ENCODE results near the gene TAF4. TPM values are rescaled to one million over a fixed set of nuclear protein-coding genes. Genes with fewer than 3 reads are reported as not detected.

Gene TAF4
- total and polyA plus RNA-seq, 2 donors = 3.4 to 12.0 TPM

DNA sequence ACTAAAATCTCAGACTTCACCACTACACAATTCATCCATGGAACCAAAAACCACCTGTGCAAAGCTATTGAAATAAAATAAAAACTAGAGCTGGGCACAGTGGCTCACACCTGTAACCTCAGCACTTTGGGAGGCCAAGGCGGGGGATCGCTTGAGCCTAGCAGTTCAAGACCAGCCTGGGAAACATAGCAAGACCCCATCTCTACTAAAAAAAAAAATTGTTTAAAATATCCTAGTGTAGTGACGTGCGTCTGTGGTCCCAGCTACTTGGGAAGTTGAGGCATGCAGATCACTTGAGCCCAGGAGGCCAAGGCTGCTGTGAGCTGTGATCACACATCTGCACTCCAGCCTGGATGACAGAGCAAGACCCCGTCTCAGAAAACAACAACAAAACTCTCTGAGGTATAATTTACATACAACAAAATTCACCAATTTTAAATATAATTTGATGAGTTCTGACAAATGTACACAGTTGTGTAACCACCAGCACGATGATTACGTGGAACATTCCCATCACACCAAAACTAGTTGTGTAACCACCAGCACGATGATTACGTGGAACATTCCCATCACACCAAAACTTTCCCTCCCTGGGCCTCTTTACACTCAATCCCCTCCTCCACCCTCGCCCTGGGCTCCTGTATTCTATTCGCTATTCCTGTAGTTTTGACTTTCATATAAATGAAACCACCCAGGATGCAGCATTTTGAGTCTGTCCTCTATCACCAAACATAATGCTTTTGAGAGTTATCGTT is 107.5 kb downstream of the TAF4 start:
- Histone ChIP-seq H3K27ac (ENCODE audit: low read depth in 1 of 2, low read length in 1 of 2) (no peak overlapping the region), H3K27me3 (ENCODE audit: control insufficient read depth in 2 of 2, insufficient read depth in 1 of 2, low read length in 1 of 2) (peaks cover 0 to 3% of the 10 kb centered on the region in 2 donors), H3K9me3 (ENCODE audit: control insufficient read depth in 2 of 2, insufficient read depth in 1 of 2, low read length in 1 of 2) (no peaks in the 10 kb centered on the region), H3K4me3 (ENCODE audit: low read length in 2 of 2) (no peak overlapping the region), H3K4me1 (ENCODE audit: control insufficient read depth in 2 of 2, insufficient read depth in 2 of 2, low read length in 2 of 2) (no peaks in the 10 kb centered on the region), H3K36me3 (ENCODE audit: control insufficient read depth in 2 of 2, insufficient read depth in 2 of 2, low read length in 1 of 2) (no peaks in the 10 kb centered on the region)
- DNase-seq (ENCODE audit: low read depth in 6 of 9, low spot score in 9 of 9) = no peak
- 92% methylated on average over 12 of the region's 12 CpGs for WGBS

DNA sequence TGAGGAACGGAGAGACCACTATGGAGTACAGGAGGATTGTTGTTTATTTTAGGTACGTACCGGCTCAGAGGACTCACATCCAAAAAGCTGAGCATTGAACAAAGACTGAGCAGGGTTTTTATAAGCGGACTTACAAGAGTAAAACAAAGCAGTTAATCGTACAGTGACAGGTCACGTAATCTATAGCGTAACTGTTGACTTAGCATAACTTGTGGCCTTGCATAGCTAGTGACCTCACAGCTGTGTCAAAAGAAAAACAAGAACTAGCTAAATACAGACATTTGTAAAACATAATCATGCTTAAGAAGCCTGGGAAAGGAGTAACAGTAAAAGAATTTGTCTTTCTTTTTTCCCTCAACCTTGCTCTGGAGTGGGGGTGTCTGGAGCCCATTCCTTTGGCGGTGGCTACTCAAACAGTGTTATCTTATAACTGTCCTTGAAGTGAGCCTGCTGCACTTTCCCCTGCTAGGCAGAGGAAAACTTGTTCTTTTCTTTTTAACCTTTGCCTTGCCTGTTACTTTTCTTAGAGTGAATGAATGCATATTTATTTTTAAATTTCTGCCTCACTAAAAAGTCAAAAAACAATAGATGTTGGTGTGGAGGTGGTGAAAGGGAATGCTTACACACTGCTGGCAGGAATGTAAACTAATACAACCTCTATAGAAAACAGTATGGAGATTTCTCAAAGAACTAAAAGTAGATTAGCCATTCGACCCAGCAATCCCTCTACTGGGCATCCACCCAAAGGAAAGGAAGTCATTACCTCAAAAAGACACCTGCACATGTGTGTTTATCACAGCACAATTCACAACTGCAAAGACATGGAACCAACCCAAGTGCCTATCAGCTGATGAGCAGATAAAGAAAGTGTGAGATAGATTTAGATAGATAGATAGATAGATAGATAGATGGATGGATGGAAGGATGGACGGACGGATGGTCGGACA is 109.0 kb downstream of the TAF4 start:
- H3K27me3 ChIP-seq (ENCODE audit: control insufficient read depth in 2 of 2, insufficient read depth in 1 of 2, low read length in 1 of 2) = peaks cover 0 to 2% of the 10 kb centered on the region in 2 donors
- H3K4me1 ChIP-seq (ENCODE audit: control insufficient read depth in 2 of 2, insufficient read depth in 2 of 2, low read length in 2 of 2) = no peaks in the 10 kb centered on the region
- no peaks in the 10 kb centered on the region for H3K9me3 ChIP-seq (ENCODE audit: control insufficient read depth in 2 of 2, insufficient read depth in 1 of 2, low read length in 1 of 2)
- no peaks in the 10 kb centered on the region for H3K36me3 ChIP-seq (ENCODE audit: control insufficient read depth in 2 of 2, insufficient read depth in 2 of 2, low read length in 1 of 2)
- no peak overlapping the region for H3K4me3 ChIP-seq (ENCODE audit: low read length in 2 of 2)
- 78% methylated on average over 12 of the region's 12 CpGs for WGBS
- no peak for DNase-seq (ENCODE audit: low read depth in 6 of 9, low spot score in 9 of 9)
- H3K27ac ChIP-seq (ENCODE audit: low read depth in 1 of 2, low read length in 1 of 2) = no peak overlapping the region

DNA sequence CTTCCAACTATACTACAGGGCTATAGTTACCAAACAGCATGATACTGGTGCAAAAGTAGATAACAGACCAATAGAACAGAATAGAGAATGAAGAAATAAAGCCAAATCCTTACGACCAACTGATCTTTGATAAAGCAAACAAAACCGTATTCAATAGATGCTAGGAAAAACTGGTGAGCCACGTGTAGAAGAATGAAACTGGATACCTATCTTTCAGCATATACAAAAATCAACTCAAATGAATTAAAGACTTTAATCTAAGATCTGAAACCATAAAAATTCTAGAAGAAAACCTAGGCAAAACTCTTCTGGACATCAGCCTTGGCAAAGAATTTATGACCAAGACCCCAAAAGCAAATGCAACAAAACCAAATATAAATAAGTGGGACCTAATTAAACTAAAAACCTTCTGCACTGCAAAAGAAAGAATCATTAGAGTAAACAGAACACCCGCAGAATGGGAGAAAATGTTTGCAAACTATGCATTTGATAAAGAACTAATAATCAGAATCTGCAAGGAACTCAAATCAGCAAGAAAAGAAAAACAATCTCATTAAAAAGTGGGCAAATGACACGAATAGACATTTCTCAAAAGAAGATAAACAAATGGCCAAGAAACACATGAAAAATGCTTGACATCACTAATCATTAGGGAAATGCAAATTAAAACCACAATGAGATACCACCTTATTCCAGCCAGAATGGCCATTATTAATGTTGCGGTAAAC is 109.8 kb downstream of the TAF4 start:
- DNase-seq (ENCODE audit: low read depth in 6 of 9, low spot score in 9 of 9) = no peak
- Histone ChIP-seq H3K9me3 (ENCODE audit: control insufficient read depth in 2 of 2, insufficient read depth in 1 of 2, low read length in 1 of 2) (no peaks in the 10 kb centered on the region), H3K4me3 (ENCODE audit: low read length in 2 of 2) (no peak overlapping the region), H3K4me1 (ENCODE audit: control insufficient read depth in 2 of 2, insufficient read depth in 2 of 2, low read length in 2 of 2) (no peaks in the 10 kb centered on the region), H3K27me3 (ENCODE audit: control insufficient read depth in 2 of 2, insufficient read depth in 1 of 2, low read length in 1 of 2) (peaks cover 0 to 2% of the 10 kb centered on the region in 2 donors), H3K27ac (ENCODE audit: low read depth in 1 of 2, low read length in 1 of 2) (no peak overlapping the region), H3K36me3 (ENCODE audit: control insufficient read depth in 2 of 2, insufficient read depth in 2 of 2, low read length in 1 of 2) (no peaks in the 10 kb centered on the region)
- 91% methylated on average over 6 of the region's 6 CpGs for WGBS

DNA sequence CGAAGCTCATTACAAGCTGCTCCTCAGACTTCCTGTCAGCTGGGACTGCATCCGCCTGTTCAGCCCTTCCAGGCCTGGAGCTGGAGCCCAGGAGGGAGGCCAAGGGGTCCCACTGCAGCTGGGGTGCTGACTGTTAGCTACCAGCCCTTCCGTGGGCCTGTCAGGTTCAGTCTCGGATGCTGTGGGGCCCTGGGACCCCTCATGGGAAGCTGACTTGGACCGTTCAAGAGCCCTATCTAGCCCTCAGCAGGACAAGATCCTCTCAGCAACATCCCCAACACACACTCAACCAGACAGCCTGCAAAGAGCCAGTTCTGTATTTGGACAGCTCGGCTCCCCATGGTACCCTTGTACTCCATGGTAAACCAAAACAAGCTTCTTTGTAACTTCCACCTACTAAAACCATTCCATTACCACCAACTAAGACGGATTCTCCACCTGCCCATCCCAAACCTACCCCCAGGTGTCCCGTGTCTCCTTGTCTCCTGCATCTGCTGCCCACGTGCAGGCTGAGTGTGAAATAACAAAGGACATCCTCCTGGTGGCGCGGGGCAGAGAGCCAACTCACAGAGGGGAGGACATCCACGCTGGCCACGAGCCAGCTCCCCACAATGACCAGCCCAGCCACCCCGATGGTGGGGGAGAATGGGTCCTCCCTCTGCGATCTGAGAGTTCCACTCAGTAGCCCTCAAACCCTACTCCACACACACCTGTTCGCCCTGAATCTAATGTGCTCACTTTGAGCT is 111.2 kb downstream of the TAF4 start:
- Histone ChIP-seq H3K36me3 (ENCODE audit: control insufficient read depth in 2 of 2, insufficient read depth in 2 of 2, low read length in 1 of 2) (no peaks in the 10 kb centered on the region), H3K4me3 (ENCODE audit: low read length in 2 of 2) (no peak overlapping the region), H3K27ac (ENCODE audit: low read depth in 1 of 2, low read length in 1 of 2) (no peak overlapping the region), H3K4me1 (ENCODE audit: control insufficient read depth in 2 of 2, insufficient read depth in 2 of 2, low read length in 2 of 2) (no peaks in the 10 kb centered on the region), H3K27me3 (ENCODE audit: control insufficient read depth in 2 of 2, insufficient read depth in 1 of 2, low read length in 1 of 2) (peaks cover 0 to 2% of the 10 kb centered on the region in 2 donors), H3K9me3 (ENCODE audit: control insufficient read depth in 2 of 2, insufficient read depth in 1 of 2, low read length in 1 of 2) (no peaks in the 10 kb centered on the region)
- WGBS = 81% methylated on average over 16 of the region's 16 CpGs
- DNase-seq (ENCODE audit: low read depth in 6 of 9, low spot score in 9 of 9) = no peak

DNA sequence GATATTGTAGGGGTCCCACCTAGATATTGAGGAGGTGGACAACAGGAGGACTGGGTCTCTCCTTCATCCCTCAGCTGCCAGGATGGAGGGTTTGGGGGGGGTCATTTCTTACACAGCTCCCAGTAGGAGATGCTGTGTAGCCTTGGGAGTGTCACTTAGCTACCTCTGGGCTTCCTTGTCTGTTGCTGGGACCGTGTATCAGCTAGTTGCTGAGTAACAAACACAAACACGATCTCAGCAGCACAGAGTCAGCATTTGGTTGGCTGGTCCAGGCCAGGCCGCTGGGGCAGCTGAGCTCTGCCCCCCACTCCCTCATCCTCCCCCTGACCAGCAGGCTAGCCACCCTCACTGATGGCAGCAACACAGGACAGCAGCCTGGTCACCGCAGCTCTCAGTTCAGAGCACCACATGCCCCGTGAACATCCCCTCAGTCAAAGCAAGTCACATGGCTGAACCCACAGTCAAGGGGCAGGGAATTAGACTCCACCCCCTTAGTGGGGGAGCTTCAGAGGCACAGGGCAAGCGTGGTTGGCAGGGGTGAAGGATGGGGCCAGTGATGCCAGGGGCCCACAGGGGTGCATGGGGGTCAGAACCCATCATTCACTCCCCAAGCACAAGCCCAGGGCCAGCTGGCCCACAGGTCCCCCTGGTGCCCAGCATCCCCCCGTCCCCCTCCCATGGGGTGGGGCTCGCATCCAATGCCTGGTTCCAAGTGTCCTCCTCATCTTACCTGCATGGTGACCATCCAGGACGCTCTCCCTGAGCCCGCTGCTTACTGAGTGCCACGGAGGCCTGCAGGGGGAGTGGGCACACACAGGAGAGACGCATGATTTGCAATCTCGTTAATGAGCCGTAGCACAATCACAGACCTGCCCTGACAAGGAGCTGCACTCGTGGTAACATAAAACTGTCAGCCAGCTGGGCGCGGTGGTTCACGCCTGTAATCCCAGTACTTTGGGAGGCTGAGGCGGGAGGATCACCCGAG is 112.4 kb downstream of the TAF4 start:
- H3K27me3 ChIP-seq (ENCODE audit: control insufficient read depth in 2 of 2, insufficient read depth in 1 of 2, low read length in 1 of 2) = peaks cover 0 to 2% of the 10 kb centered on the region in 2 donors
- no peak overlapping the region for H3K27ac ChIP-seq (ENCODE audit: low read depth in 1 of 2, low read length in 1 of 2)
- no peak overlapping the region for H3K4me3 ChIP-seq (ENCODE audit: low read length in 2 of 2)
- no peaks in the 10 kb centered on the region for H3K9me3 ChIP-seq (ENCODE audit: control insufficient read depth in 2 of 2, insufficient read depth in 1 of 2, low read length in 1 of 2)
- DNase-seq (ENCODE audit: low read depth in 6 of 9, low spot score in 9 of 9) = no peak
- H3K4me1 ChIP-seq (ENCODE audit: control insufficient read depth in 2 of 2, insufficient read depth in 2 of 2, low read length in 2 of 2) = no peaks in the 10 kb centered on the region
- WGBS = 83% methylated on average over 20 of the region's 20 CpGs
- no peaks in the 10 kb centered on the region for H3K36me3 ChIP-seq (ENCODE audit: control insufficient read depth in 2 of 2, insufficient read depth in 2 of 2, low read length in 1 of 2)

DNA sequence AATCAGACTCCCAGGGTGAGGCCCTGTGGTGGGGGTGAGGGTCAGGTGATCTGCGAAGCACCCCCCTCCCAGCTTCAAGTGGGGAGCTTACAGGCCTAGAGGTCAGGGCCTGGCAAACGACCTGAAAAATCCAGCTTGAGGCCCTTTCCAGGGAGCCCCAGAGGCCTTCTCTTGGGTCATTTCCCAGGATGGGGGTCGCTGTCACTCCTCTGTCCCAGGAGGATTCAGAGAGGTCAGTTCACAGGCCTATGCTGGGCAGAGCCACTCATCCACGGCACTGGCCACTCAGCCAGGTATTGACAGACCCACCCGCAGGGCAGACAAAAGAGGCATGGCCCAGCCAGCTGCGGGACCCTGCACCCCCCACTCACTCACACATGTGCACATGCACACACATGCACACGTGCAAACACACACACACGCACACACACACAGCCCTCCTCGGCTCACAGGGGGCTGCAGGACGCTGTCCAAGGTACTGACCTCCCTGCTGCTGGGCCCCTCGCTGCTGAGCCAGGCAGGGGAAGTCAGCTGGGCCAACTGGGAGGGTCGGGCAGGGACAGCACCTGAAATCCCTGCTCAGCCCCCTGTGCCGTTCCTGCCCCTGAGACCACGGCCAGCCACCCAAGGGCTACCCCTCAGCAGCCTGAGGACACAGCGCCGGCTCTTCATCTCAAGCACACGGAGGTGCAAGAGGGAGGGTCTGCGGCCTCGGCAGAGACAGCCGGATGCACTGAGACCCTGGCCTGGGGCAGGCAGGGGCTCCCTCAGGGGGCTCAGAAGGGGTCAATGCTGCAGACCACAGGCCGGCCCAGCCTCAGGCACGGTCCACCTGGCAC is 113.8 kb downstream of the TAF4 start:
- no peaks in the 10 kb centered on the region for H3K4me1 ChIP-seq (ENCODE audit: control insufficient read depth in 2 of 2, insufficient read depth in 2 of 2, low read length in 2 of 2)
- H3K36me3 ChIP-seq (ENCODE audit: control insufficient read depth in 2 of 2, insufficient read depth in 2 of 2, low read length in 1 of 2) = no peaks in the 10 kb centered on the region
- no peaks in the 10 kb centered on the region for H3K9me3 ChIP-seq (ENCODE audit: control insufficient read depth in 2 of 2, insufficient read depth in 1 of 2, low read length in 1 of 2)
- 31% methylated on average over 22 of the region's 22 CpGs for WGBS
- DNase-seq (ENCODE audit: low read depth in 6 of 9, low spot score in 9 of 9) = peak in 8 of 9 donors; percentile 4 to 55 (median 11)
- H3K27me3 ChIP-seq (ENCODE audit: control insufficient read depth in 2 of 2, insufficient read depth in 1 of 2, low read length in 1 of 2) = peaks cover 0 to 2% of the 10 kb centered on the region in 2 donors
- no peak overlapping the region for H3K4me3 ChIP-seq (ENCODE audit: low read length in 2 of 2)
- H3K27ac ChIP-seq (ENCODE audit: low read depth in 1 of 2, low read length in 1 of 2) = no peak overlapping the region

DNA sequence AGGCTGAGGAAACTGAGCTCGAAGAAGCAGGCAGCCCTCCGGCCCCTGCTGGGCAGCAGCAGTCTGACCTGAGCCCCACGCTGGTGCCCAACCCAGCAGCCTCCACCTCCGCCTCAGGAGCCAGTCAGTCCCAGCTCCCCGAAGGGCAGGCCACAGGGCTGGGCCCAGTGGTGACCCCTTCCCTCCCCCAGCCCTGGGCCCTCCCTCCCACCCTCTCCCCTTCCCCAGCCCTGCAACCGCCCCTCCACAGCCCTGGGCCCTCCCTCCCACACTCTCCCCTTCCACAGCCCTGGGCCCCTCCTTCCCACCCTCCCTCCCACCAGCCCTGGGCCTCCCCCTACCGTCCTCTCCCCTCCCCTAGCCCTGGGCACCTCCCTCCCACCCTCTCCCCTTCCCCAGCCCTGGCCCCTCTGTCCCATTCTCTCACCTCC is 115.0 kb downstream of the TAF4 start:
- Histone ChIP-seq H3K36me3 (ENCODE audit: control insufficient read depth in 2 of 2, insufficient read depth in 2 of 2, low read length in 1 of 2) (no peaks in the 10 kb centered on the region), H3K27me3 (ENCODE audit: control insufficient read depth in 2 of 2, insufficient read depth in 1 of 2, low read length in 1 of 2) (peaks cover 0 to 2% of the 10 kb centered on the region in 2 donors), H3K27ac (ENCODE audit: low read depth in 1 of 2, low read length in 1 of 2) (no peak overlapping the region), H3K4me3 (ENCODE audit: low read length in 2 of 2) (no peak overlapping the region), H3K4me1 (ENCODE audit: control insufficient read depth in 2 of 2, insufficient read depth in 2 of 2, low read length in 2 of 2) (no peaks in the 10 kb centered on the region), H3K9me3 (ENCODE audit: control insufficient read depth in 2 of 2, insufficient read depth in 1 of 2, low read length in 1 of 2) (no peaks in the 10 kb centered on the region)
- WGBS = 59% methylated on average over 7 of the region's 7 CpGs
- DNase-seq (ENCODE audit: low read depth in 6 of 9, low spot score in 9 of 9) = no peak

Data from thymus (tissue), 11 donors.